NB4 (cell line): Measurements from ENCODE around the gene CHTF18.
"Not testable (repeated sequence)": the region's sequence is repeated elsewhere in the genome, so short reads cannot be mapped to it uniquely, and the experiment has no call there.

Source experiments
- CTCF ChIP-seq: IDR thresholded peaks from one replicate; pipeline ENCODE4 v1.5.1; 2012; ENCODE audit warnings: low read depth, low read length
- MAX ChIP-seq: IDR thresholded peaks from 2 replicates; pipeline ENCODE4 v1.6.1; 2011; ENCODE audit warnings: low read depth, low read length
- POLR2A ChIP-seq: IDR thresholded peaks from 2 replicates; pipeline ENCODE4 v1.6.1; 2011; ENCODE audit warnings: mild to moderate bottlenecking; ENCODE audit not compliant: insufficient read length; ENCODE audit errors: extremely low read depth

- not testable (repeated sequence) for TF ChIP-seq MAX, POLR2A, CTCF
Measured at GRCh38 chr16:742894-743293, 45.5 kb upstream of the CHTF18 start.
